ENCODE results near the gene FBLN7.

DNA sequence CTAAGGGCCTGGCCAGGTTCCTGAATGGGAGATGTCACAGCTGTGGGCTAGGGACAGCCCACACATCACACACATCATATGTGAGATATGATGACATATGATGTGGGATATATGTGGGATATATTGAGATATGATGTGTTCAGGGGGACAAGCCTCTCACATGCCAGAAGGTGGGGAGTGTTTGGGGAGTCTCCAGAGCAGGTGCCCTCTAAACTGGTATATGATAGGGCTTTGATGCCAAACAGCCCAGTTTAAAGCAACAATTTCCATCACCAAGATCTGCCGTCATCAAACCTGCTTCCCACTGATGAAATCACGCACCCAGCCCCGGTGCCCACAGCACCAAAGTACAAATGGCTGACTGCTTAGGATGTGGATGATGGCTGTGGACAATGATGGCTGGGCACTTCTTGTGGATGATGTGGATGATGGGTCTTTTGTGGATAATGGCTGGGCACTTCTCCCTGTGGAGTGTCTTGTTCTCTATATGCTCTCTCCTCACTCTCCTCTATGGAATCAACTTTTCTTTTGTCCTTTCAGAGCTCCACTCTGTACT, 50.9 kb downstream of the FBLN7 start:
- no peak for TF ChIP-seq CTCF (IDR thresholded peaks at IDR 0.05)
- TF ChIP-seq POLR2A (IDR thresholded peaks at IDR 0.05), result no peak

All from heart left ventricle (tissue), 13 donors.